Liver (tissue), 9 donors: Measurements from ENCODE around the gene LGALS7. TPM values are rescaled to one million over a fixed set of nuclear protein-coding genes. Genes with fewer than 3 reads are reported as not detected.
A peak's percentile ranks its signal among the peaks of the same experiment; 100 is the strongest.

Source experiments
- DNase-seq: peaks from one replicate; pipeline ENCODE4 v3.0.0-alpha.2; 2017; ENCODE audit warnings: low spot score
- H3K27ac ChIP-seq, 2 donors: one replicate each; pipeline ENCODE4 v1.7.0; 2013; ENCODE audit warnings: inconsistent platforms in 2 of 2, low read length in 2 of 2, control low read depth in 1 of 2, low read depth in 1 of 2, mild to moderate bottlenecking in 1 of 2
- H3K27me3 ChIP-seq, 4 donors: one replicate each; pipeline versions ENCODE4 v1.6.1 to v1.7.0; 2013; ENCODE audit warnings: low read length in 3 of 4, inconsistent platforms in 1 of 4, mild to moderate bottlenecking in 1 of 4, moderate library complexity in 1 of 4; ENCODE audit not compliant: control insufficient read depth in 4 of 4, insufficient read depth in 4 of 4
- H3K36me3 ChIP-seq, 4 donors: one replicate each; pipeline versions ENCODE4 v1.6.1 to v1.7.0; 2013; ENCODE audit warnings: low read length in 3 of 4, mild to moderate bottlenecking in 3 of 4, low read depth in 1 of 4, moderate library complexity in 1 of 4; ENCODE audit not compliant: control insufficient read depth in 4 of 4, insufficient read depth in 3 of 4
- H3K4me1 ChIP-seq, 4 donors: one replicate each; pipeline versions ENCODE4 v1.6.1 to v1.7.0; 2013; ENCODE audit warnings: low read length in 3 of 4, mild to moderate bottlenecking in 3 of 4, moderate library complexity in 1 of 4; ENCODE audit not compliant: control insufficient read depth in 4 of 4, insufficient read depth in 4 of 4
- H3K4me3 ChIP-seq, 3 donors: one replicate each; pipeline versions ENCODE4 v1.6.1 to v1.7.0; 2013; ENCODE audit warnings: low read length in 3 of 3, control low read depth in 1 of 3, low read depth in 1 of 3, mild to moderate bottlenecking in 1 of 3
- H3K9ac ChIP-seq, 2 donors: one replicate each; pipeline ENCODE4 v1.7.0; 2013; ENCODE audit warnings: low read length in 2 of 2, mild to moderate bottlenecking in 2 of 2, moderate library complexity in 2 of 2, control low read depth in 1 of 2, low read depth in 1 of 2
- H3K9me3 ChIP-seq, 4 donors: one replicate each; pipeline versions ENCODE4 v1.6.1 to v1.7.0; 2013; ENCODE audit warnings: low read length in 3 of 4; ENCODE audit not compliant: control insufficient read depth in 4 of 4
- ATF3 ChIP-seq: IDR thresholded peaks from 2 replicates; pipeline ENCODE4 v1.6.1; 2016; ENCODE audit warnings: antibody characterized with exemption
- CTCF ChIP-seq: fragments of 150-350 bp; IDR thresholded peaks from 2 replicates; pipeline ENCODE4 v1.5.1; 2017; ENCODE audit warnings: improper control_type of control experiment, low read depth, low read length; ENCODE audit not compliant: missing input control
- EGR1 ChIP-seq, 2 donors: IDR thresholded peaks; 2 replicates each; pipeline ENCODE4 v1.6.1; 2016 to 2018; ENCODE audit warnings: antibody characterized with exemption in 2 of 2, low read depth in 2 of 2
- FOXA1 ChIP-seq: IDR thresholded peaks from 2 replicates; pipeline ENCODE4 v1.6.1; 2016; ENCODE audit warnings: antibody characterized with exemption
- GABPA ChIP-seq, 2 donors: IDR thresholded peaks in 1 of 2; conservative IDR thresholded peaks in 1 of 2; 2 replicates each; pipeline ENCODE4 v1.6.1; 2016; ENCODE audit warnings: antibody characterized with exemption in 2 of 2, mild to moderate bottlenecking in 1 of 2, moderate library complexity in 1 of 2
- HNF4A ChIP-seq, 2 donors: conservative IDR thresholded peaks; 2 replicates each; pipeline ENCODE4 v1.6.1; 2016; ENCODE audit warnings: antibody characterized with exemption in 2 of 2, mild to moderate bottlenecking in 2 of 2
- HNF4G ChIP-seq: IDR thresholded peaks from 2 replicates; pipeline ENCODE4 v1.6.1; 2016; ENCODE audit warnings: antibody characterized with exemption
- JUND ChIP-seq, 2 donors: IDR thresholded peaks; 2 replicates each; pipeline ENCODE4 v1.6.1; 2016; ENCODE audit warnings: antibody characterized with exemption in 2 of 2
- MAX ChIP-seq: IDR thresholded peaks from 2 replicates; pipeline ENCODE4 v1.6.1; 2016; ENCODE audit warnings: antibody characterized with exemption
- NR2F2 ChIP-seq: IDR thresholded peaks from 2 replicates; pipeline ENCODE4 v1.6.1; 2016; ENCODE audit warnings: antibody characterized with exemption
- RAD21 ChIP-seq, 2 donors: IDR thresholded peaks; 2 replicates each; pipeline ENCODE4 v1.6.1; 2016; ENCODE audit warnings: antibody characterized with exemption in 2 of 2, mild to moderate bottlenecking in 2 of 2
- REST ChIP-seq: IDR thresholded peaks from 2 replicates; pipeline ENCODE4 v1.6.1; 2016; ENCODE audit warnings: antibody characterized with exemption, mild to moderate bottlenecking
- RXRA ChIP-seq, 2 donors: IDR thresholded peaks; 2 replicates each; pipeline ENCODE4 v1.6.1; 2017 to 2018; ENCODE audit warnings: antibody characterized with exemption in 2 of 2, mild to moderate bottlenecking in 1 of 2
- SP1 ChIP-seq: IDR thresholded peaks from 2 replicates; pipeline ENCODE4 v1.6.1; 2018; ENCODE audit warnings: antibody characterized with exemption, mild to moderate bottlenecking
- TAF1 ChIP-seq: conservative IDR thresholded peaks from 2 replicates; pipeline ENCODE4 v1.6.1; 2016; ENCODE audit warnings: antibody characterized with exemption, mild to moderate bottlenecking
- YY1 ChIP-seq: IDR thresholded peaks from 2 replicates; pipeline ENCODE4 v1.6.1; 2016; ENCODE audit warnings: antibody characterized with exemption, mild to moderate bottlenecking
- ZBTB33 ChIP-seq: IDR thresholded peaks from 2 replicates; pipeline ENCODE4 v1.6.1; 2016; ENCODE audit warnings: antibody characterized with exemption
- WGBS: extraction: QIAGEN DNeasy Blood & Tissue Kit; methylation state at CpG from one replicate; pipeline ENCODE4 v1.1.7; 2013; 5-methylcytosine and 5-hydroxymethylcytosine counted together
- polyA plus RNA-seq, 2 donors: library from polyadenylated mRNA; stranded (reverse) in 1 of 2; unstranded in 1 of 2; fragments of 200-250 nt in 1 of 2; fragments of >200 nt in 1 of 2; fragmentation: Nextera tagmentation in 1 of 2; extraction: Ambion mirVana in 1 of 2; gene quantifications; one replicate each; pipeline versions ENCODE4 v1.2.1 to v1.2.3, GENCODE V29; 2013 to 2015
- total RNA-seq, 2 donors: library from RNA; depleted of rRNA; stranded (reverse); fragments of >200 nt; gene quantifications; one replicate each; pipeline ENCODE4 v1.2.3, GENCODE V29; 2014
- donor health status: healthy.
- donor health status: healthy.
- donor health status: healthy.
- donor health status: healthy.
- donor health status: healthy.

Gene LGALS7
- total and polyA plus RNA-seq, 4 donors = not detected

- Histone ChIP-seq H3K4me1 (peaks cover under 1 to 16% (median 6%) of the 10 kb centered on the region in 4 donors), H3K27me3 (no peaks in the 10 kb centered on the region), H3K27ac (peak overlapping the region; percentile 62 to 73), H3K9me3 (no peaks in the 10 kb centered on the region), H3K4me3 (peak overlapping the region in 1 of 3 donors; percentile 42), H3K9ac (no peak overlapping the region), H3K36me3 (no peaks in the 10 kb centered on the region)
- 27% methylated on average over 36 of the region's 36 CpGs for WGBS
- DNase-seq = peak; percentile 76
- TF ChIP-seq ATF3 = no peak
- no peak for TF ChIP-seq NR2F2
- TF ChIP-seq CTCF = no peak
- peak in 1 of 2 donors; percentile 18 for TF ChIP-seq RXRA (IDR thresholded peaks at IDR 0.05)
- TF ChIP-seq FOXA1 = no peak
- TF ChIP-seq TAF1 = no peak
- no peak for TF ChIP-seq JUND (IDR thresholded peaks at IDR 0.05)
- TF ChIP-seq GABPA (IDR thresholded peaks at IDR 0.05 in 1 of 2, conservative IDR thresholded peaks at IDR 0.05 in 1 of 2) = no peak
- TF ChIP-seq REST = no peak
- no peak for TF ChIP-seq SP1
- TF ChIP-seq EGR1 (IDR thresholded peaks at IDR 0.05; ENCODE audit: low read depth in 2 of 2) = no peak
- no peak for TF ChIP-seq HNF4G
- TF ChIP-seq ZBTB33 = no peak
- no peak for TF ChIP-seq RAD21 (IDR thresholded peaks at IDR 0.05)
- no peak for TF ChIP-seq MAX
- TF ChIP-seq YY1 = no peak
- peak in 1 of 2 donors; percentile 32 for TF ChIP-seq HNF4A (conservative IDR thresholded peaks at IDR 0.05)
Observed at GRCh38 chr19:38736413-38737280, 36.7 kb downstream of the LGALS7 start.
